22Rv1 (cell line): ENCODE measurements around the gene NIPBL.

Experiments
- CTCF ChIP-seq: fragments of 450-650 bp; IDR thresholded peaks from 2 replicates; pipeline ENCODE4 v1.5.1; 2017; ENCODE audit warnings: mild to moderate bottlenecking
- ZFX ChIP-seq: fragments of 450-650 bp; IDR thresholded peaks from 2 replicates; pipeline ENCODE4 v1.6.1; 2017; ENCODE audit warnings: antibody characterized with exemption, borderline replicate concordance

- TF ChIP-seq CTCF = no peak
- TF ChIP-seq ZFX = no peak
Observed at GRCh38 chr5:36938129-36938528, 61.6 kb downstream of the NIPBL start.
